Astrocyte of the spinal cord (primary cell): ENCODE data around the gene MEP1B.

Experiments used
- DNase-seq: peaks from one replicate; pipeline ENCODE4 v3.0.0; 2011; ENCODE audit warnings: low read depth, low spot score
- H3K4me3 ChIP-seq: 2 replicates; pipeline ENCODE4 v1.5.1; 2011; ENCODE audit warnings: low read depth, mild to moderate bottlenecking, low read length, moderate library complexity
- in situ Hi-C: cut with HindIII; loops from 2 replicates; pipeline ENCODE4 v1.10.0; 2017; ENCODE audit warnings: low sequenced_read_pairs
- TF ChIP-seq, protein P1 (sequence below): IDR thresholded peaks from 2 replicates; pipeline ENCODE4 v1.5.1; 2012; ENCODE audit warnings: low read depth, mild to moderate bottlenecking, low read length, inconsistent platforms

Gene MEP1B

DNA sequence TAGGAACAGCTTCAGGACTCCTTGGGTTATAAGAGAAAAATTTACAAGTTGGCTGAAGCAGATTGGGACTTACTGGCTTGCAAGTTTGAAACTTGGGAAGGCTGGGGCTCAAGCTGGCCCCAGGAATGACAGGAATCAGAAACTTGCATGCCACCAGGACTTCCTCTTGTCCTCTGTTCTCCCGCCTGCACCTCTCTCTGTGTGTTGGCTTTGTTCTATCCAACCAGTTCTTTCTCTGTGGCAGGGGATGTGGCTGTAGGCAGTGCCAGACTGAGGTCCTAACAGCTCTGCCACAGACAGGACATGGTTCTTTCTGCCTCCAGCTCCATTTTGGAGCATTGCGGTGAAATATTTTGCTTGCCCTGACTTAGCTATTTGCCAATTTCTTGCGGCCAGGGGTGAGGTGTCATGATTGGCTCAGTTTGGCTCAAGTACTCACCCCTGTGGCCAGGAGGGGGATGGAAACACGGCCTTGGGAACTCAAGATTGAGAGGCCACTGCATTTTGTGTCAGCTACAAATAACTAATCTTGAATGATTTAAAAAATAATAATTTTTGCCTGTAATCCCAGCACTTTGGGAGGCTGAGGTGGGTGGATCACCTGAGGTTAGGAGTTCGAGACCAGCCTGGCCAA, 48.9 kb downstream of the MEP1B start:
- in situ Hi-C loops = no loop called here
- H3K4me3 ChIP-seq = no peak overlapping the region
- TF ChIP-seq, protein P1, sequence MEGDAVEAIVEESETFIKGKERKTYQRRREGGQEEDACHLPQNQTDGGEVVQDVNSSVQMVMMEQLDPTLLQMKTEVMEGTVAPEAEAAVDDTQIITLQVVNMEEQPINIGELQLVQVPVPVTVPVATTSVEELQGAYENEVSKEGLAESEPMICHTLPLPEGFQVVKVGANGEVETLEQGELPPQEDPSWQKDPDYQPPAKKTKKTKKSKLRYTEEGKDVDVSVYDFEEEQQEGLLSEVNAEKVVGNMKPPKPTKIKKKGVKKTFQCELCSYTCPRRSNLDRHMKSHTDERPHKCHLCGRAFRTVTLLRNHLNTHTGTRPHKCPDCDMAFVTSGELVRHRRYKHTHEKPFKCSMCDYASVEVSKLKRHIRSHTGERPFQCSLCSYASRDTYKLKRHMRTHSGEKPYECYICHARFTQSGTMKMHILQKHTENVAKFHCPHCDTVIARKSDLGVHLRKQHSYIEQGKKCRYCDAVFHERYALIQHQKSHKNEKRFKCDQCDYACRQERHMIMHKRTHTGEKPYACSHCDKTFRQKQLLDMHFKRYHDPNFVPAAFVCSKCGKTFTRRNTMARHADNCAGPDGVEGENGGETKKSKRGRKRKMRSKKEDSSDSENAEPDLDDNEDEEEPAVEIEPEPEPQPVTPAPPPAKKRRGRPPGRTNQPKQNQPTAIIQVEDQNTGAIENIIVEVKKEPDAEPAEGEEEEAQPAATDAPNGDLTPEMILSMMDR = no peak
- DNase-seq = no peak

DNA sequence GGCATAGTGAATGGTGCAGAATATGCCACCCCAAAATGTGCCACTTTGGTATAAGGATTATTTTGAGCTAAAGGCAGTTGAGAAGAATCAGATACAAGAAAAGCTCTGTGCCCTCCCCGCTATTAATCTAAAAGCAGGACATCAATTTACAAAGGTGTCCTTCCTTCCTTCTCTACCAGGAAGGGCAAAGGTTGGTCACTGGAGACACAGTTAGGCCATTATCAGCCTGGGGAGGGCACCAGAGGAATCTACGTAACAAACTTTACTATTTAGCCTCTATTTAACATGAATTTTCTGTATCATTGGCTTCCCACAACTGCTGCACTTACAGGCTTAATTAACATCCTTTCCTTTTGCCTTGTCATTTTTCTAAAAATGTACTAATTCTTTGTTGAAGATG, 52.6 kb downstream of the MEP1B start:
- TF ChIP-seq, protein P1 = no peak
- DNase-seq = no peak
- no peak overlapping the region for H3K4me3 ChIP-seq
- in situ Hi-C loops = no loop called here

DNA sequence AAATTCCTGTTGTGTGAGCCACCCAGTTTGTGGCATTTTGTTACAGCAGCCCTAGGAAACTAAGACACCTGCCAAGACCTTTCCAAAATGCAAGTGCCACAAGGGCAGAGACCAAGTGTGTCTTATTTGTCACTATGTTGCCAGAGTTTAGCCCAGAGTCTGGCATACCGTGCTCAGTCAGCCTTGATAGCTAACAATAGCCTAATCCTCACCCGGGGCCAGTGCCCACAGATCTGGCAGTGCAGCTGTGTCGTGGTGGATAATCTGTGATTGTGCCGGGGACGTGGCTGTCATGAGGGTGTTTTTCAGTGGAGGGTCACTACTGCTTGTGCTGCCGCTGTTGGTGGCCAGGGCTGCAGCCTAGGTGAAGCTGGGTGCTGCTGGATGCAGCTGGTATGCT, 53.5 kb downstream of the MEP1B start:
- in situ Hi-C loops = no loop called here
- no peak overlapping the region for H3K4me3 ChIP-seq
- TF ChIP-seq, protein P1 = no peak
- no peak for DNase-seq

DNA sequence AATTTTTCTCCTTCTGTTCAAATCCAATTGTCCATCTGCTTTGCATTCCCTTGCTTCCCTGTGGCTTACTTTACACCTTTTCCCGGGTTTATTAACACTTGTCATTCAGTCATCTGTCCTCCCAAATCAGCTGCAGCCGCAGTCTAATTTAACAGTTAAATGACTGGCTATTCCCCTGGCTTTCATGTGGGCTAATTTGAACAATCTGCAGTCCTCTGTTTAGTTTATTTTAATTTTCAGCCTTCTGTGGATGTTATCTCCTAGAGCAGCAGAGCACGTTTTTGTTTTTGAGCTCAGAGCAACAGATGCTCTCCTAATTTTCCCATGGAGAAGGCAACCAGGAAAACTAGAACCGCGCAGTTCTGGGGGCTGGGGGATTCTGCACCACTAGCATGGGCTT, 55.0 kb downstream of the MEP1B start:
- TF ChIP-seq, protein P1 = no peak
- no peak for DNase-seq
- no peak overlapping the region for H3K4me3 ChIP-seq
- in situ Hi-C loops = no loop called here

DNA sequence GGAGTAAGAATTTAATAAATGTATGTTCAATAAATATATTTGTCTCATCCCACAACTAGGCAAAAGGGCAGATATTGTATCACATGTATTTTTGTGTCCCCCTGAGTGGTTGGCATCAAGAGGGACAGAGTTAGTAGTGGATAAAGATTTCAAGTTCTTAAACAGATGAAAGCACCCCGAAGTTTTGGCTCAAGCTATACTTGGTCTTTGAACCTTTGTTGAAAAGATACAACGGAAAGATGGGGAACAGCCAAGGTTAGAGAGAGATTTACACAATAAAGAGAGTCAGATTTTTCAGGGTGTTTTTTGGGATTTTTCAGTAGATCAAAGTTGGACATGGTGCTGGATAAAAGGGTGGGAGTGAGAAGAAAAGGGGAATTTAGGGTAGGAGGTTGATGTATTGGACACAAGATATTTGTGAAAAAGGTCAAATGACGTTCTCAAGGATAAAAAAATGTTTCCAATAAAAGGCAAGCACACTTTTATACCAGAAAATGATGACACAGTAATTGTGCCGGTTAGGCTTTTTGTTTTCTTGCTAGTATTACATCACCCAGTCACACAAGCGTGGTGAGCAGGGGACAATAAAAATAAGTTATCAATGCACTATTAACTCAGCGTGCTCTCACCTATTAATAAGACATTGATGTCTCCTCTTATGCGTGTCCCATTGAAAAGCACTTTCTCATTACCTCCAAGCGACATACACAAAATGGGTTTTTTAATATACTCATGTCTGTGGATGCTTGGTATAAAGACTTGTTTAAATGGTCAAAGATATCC, 59.5 kb downstream of the MEP1B start:
- no peak overlapping the region for H3K4me3 ChIP-seq
- no peak for DNase-seq
- in situ Hi-C loops = no loop called here
- TF ChIP-seq, protein P1 = no peak

DNA sequence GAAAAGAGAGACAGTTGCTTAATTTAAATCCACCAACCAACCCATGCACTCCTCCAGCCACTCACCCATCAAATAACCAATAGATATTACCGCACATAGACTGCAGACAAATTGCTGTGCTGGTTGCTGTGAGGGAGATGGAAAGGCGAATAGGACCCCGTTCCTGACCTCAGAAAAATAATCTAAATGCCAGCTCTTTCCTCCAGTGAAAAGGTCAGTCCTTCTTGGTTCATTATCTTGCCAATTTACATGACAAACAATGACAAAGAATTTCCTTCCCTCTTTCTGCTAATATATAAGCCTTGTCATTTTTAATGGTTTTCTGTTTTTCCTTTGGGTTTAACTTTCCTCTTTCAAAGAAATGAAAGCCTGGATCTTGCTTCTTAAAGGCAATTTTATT, 61.6 kb downstream of the MEP1B start:
- TF ChIP-seq, protein P1 = no peak
- no peak for DNase-seq
- H3K4me3 ChIP-seq = no peak overlapping the region
- in situ Hi-C loops = no loop called here
